NCI-H146 treated with DMSO at 0.1 percent for 48 hours (cell line): ENCODE results near the gene ADORA2A.
"Not testable (repeated sequence)": the region's sequence is repeated elsewhere in the genome, so short reads cannot be mapped to it uniquely, and the experiment has no call there.

Source experiments
- DNase-seq: peaks from one replicate; lab custom pipeline; 2025; ENCODE audit not compliant: unreplicated experiment; lab: John Stamatoyannopoulos, UW

Gene ADORA2A

GRCh38 chr22:24482575-24482974 is 55.2 kb downstream of the ADORA2A start:
- peak; percentile 8 for DNase-seq

- DNase-seq, result no peak
Measured at GRCh38 chr22:24482998-24483397, 55.6 kb downstream of the ADORA2A start.

- no peak for DNase-seq
Measured at GRCh38 chr22:24483976-24484545, 56.7 kb downstream of the ADORA2A start.

GRCh38 chr22:24485170-24485569 is 57.8 kb downstream of the ADORA2A start:
- DNase-seq, result no peak

- peak; percentile 13 for DNase-seq
Measured at GRCh38 chr22:24485608-24486007, 58.2 kb downstream of the ADORA2A start.

- no peak for DNase-seq
Measured at GRCh38 chr22:24486501-24486921, 59.1 kb downstream of the ADORA2A start.

GRCh38 chr22:24489011-24489410 is 61.6 kb downstream of the ADORA2A start:
- no peak for DNase-seq

- DNase-seq, result not testable (repeated sequence)
Measured at GRCh38 chr22:24489434-24489833, 62.0 kb downstream of the ADORA2A start.
